Stimulated activated CD4-positive, alpha-beta T cell treated with anti-CD3 and anti-CD28 coated beads, Interleukin-12 subunit alpha, Interleukin-12 subunit beta, amount 100 ng/mL, for 24 hours (primary cell): ENCODE measurements around the gene TPRG1.

Experiments used
- DNase-seq, 2 experiments: peaks; one replicate each; pipeline ENCODE4 v3.0.0-alpha.2; 2020; ENCODE audit warnings: low read depth in 2 of 2

Gene TPRG1

DNA sequence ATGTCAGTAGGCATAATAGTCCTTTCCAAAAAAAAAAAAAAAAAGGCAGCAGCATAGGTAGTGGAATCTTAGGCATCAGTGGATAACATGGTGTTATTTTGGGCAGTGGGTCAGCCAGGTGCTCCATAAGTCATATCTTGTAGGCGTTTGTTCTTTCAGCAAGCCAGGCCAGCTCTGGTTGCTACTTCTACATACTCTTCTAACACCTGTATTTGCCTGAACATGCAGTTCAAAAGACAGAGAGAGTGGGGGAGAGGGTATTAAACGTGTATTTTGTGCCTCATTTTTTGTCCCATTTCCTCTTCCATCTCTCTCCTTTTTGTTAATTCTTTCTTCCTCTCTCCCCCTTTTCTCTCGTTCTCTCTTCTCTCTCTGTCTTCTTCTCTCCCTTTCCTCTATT, 110.4 kb downstream of the TPRG1 start:
- DNase-seq, result no peak

DNA sequence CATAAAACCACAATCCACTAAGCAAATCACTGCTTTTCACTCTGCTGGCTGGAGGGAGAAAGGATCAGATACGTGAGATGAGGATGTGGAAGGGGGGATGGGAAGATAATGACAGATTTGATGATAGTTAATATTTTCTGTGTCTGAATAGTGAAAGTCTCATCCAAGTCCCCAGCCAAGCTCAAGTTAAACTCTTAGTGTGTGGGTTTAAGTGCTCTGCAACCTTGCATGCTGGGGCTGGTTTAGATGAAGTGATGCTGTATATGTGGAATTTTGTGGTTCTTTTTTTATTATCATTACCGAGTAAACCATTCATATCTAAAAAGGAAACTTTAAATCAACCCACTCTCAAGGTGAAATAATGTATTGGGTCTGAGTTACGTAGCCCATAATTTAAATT, 111.0 kb downstream of the TPRG1 start:
- no peak for DNase-seq

DNA sequence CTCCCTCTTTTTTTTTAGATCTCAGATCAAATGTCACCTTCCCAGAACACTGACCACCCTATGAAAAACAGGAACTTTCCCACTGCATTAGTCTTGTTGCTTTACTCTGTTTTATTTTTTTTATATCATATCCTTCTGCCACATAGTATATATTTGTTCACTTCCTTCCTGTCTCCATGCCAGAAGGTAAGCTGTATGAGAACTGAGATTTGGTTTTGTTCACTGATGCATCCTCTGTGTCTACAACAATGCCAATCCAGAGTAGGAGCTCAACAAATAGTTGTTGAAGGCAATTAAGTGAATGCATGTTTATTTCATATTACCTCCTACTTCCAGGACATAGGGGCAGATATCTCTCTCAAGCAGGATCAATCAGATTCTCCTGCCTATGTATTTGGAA, 114.4 kb downstream of the TPRG1 start:
- DNase-seq, result no peak

DNA sequence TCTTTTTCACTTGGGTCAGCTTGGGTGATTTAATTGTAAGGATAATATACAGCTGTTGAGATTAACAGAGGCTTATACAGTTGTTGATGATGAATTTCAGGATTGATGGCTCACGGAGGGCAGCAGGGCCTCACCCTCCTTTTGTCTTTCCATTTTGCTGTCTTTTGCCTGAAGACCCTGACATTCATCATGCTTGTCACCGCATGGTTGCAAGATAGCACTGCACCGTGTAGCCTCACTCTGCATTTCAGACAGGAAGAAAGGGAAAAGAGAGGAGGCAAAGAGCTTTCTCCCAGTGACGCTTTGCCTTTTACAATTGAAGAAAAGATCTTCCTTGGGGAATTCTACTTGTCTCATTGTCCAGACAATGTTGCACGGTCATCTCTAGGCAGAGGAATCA, 115.1 kb downstream of the TPRG1 start:
- no peak for DNase-seq

DNA sequence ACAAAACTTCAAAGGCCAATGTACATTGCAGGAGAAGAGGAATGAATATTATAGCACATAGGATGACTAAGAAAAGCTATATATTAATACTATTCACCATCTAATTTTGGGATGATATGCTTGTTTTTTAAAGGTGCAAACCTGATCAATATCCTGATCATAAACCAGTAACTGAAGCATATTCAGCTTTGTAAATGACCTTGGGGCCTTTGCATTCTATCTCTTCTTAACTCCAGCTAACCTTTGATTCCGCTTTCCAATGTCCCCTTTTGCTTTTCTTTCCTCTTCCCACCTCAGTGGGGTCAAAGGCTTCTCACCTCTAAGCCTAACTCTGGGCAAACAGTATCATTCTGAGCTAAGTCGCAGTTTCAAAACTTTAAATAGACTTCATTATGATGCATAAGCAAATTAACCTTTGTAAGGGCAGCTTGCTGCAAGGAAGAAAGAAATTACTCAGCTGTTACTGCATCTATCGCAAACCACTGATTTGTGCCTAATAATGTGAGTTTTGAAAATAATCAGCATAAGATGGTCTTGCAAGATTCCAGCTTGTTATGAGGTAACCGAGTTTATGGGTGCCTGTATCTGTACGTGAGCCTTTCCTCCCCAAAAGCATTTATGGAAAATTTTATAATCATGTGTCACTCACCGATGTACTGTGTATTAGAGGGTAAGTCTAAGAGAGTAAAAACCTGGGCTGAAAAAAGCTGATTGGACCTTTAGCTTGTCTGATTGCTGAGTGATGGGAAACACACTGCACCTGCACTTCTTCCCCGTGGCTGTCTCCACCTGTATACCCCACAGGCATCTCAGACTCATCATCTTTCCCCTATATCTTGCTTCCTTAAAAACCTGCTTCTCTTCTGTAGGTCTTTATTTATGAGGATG, 116.8 kb downstream of the TPRG1 start:
- DNase-seq, result no peak

DNA sequence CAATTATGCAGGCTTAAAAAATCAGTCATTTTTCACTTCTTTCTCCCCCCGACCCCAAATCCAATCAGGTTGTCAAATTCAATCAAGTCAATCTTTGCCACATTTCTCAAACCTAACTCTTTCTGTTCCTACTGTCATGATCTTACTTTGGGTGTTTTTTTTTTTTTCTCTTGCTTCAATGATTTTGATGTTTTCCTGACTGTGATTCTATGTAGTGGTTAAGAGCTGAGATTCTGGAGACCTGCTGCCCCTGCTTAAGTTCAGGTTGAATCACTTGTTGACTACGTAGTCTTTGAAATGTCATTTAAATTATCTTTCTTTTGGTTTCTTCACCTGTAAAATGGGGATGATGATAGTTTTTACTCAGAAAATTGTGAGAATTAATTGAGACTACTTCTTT, 117.5 kb downstream of the TPRG1 start:
- no peak for DNase-seq

DNA sequence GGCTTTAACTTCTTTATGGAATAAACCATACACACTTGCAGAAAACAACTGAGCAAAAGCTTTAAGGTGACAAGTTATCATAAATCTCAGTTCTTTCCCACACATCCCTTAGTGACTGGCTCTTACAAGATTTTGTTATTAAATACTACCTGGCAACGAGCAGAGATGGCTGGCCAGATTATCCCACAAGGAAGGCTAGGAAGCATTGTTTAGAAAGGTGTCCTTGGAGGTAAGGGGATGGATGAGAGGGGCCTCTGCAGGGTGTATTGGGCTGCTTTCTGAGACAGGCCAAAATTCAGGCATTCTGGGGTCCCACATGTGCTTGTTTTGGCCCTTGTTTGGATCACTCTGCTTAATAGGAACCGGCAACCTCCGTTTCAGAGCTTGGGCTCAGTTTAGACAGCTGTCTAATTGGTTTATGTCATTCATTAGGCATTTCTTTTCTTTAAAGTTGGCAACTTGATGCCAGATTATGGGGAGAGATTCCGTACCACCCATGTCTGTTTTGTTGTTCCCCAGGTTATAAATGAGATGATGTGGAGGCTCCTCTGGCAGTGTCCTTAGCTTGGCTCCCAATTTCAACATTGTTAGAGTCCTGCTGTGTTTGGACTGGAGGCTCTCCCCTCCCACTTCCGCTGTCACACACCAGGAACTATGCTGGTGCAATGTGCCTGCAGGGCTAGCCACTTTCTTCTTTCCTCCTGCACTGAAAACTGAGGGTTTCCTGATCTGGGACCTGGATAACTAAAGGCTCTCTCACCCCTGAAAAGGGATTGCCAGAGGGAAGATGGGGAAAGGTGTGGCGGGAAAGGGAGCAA, 121.1 kb downstream of the TPRG1 start:
- no peak for DNase-seq

DNA sequence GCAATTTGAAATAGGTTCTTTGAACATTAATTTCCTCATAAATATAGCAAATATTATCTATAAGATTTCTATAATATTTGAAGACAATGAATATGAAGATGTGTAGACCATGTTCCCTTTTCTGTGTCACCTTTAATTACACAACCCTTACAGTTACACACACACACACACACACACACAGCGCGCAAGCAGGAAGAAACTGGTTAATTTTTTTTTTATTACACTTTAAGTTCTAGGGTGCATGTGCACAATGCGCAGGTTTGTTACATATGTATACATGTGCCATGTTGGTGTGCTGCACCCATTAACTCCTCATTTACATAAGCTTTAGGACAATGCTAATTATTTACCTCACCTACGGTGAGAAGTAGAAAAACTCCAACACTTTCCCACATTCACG, 122.9 kb downstream of the TPRG1 start:
- DNase-seq, result no peak

DNA sequence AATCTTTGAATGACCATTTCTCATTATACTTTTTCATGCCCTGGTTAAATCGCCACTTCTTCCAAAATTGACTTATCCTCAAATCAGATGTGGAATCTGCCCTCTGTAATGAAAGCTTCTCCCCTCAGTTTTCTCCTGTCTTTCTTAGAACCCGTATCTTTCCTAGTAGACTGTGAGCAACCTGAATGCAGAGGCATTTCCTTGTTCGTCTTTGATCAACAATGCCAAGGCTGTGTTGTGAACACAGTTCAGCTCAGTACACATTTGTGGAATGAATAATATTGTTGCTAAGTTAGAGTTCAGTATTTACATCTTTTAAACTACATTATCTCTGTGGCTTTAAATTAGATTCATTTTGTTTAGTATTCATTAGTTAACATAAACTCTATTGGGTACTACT, 123.3 kb downstream of the TPRG1 start:
- DNase-seq, result no peak

DNA sequence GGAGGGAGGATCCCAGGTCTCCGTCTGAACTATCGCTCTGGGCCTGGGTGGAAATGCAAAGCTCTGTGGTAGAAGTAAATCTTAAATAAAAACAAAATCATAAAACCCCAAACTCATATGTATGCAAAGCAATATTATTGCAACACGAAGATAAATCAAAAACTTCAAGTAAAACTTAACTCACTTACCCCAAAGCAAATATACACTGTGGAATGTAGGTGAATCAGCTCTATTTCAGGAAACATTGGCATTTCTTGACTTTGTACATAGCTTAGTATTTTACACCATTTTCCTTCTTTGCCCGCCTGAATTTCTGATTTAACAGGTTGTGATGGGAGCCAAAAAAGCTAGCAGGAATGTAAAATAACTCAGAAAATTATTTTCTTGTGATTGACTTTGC, 126.2 kb downstream of the TPRG1 start:
- DNase-seq, result no peak

DNA sequence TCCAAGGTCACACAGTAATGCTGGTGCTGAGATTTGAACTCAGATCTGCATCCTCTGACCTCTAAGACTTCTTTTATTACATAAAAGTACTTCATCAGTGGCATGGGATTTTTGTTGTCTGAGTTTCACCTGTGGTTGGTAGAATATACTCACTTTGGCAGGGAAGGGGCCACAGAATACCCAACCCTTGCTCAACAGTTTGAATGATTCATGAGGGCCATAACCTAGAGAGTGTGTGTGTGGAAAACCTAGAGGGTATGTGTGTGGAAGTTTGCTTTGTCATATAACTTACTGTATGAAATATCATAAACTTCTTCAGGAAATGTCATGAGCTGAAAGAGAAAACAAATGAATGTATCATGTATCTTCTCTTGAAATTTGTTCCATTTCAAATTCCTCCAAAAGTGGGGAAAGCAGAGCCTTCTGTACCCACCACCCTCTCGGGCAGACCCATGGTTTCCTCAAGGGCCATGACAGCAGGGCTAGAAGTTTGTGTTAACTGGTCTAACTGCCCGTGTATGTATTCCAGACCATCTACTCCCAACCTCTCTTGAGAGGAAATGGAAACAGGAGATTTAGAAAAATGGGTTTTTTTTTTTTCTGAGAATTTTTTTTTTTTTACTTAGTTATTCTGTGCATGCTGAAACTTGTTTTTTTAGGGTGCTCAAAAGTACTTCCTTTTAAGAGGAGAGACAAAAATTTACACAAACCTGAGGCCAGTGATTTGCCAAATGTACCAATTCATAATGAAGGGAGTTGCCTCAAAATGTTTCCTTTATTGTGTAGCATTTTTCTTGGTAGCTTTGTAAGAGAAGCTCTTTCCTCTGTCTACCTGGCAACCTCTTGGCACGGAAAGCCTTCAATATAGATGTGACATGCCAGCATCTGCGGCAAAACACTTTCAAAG, 127.0 kb downstream of the TPRG1 start:
- no peak for DNase-seq

DNA sequence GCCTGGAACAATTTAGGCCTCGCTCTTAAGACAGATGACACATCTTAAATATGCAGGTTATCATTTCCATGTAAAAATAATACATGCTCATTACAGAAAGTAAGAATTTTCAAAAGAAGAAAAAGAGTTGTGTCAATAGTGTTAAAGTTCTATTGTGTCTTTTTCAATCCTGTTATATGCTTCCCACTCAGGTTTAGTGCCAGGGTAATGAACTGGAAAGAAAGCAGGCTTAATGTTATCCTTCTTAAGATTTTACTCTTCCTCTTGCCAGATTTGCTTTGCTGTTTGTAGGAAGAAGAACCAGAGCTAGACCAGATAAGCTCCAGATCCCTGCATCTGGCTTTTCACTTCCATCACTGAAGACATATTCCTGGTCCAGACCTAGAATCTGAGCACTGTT, 128.6 kb downstream of the TPRG1 start:
- no peak for DNase-seq

DNA sequence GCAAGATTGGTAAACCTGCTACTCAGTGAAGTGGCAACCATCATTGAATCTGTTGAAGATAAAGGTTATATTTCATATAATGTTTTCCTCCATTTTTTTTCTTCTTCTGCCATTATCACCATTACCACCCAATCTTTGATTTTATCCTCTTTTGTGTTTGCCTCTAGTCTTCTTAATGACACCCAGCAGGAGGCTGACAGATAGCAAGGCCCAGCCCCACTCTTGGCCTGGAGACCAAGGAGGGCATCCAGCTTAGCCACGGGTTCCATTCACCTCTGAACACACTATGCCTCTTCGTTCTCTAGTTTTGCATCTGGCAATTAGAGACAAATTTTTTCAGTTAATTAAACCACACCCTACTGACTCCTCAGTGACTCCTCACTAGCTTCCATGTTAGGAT, 129.7 kb downstream of the TPRG1 start:
- no peak for DNase-seq

DNA sequence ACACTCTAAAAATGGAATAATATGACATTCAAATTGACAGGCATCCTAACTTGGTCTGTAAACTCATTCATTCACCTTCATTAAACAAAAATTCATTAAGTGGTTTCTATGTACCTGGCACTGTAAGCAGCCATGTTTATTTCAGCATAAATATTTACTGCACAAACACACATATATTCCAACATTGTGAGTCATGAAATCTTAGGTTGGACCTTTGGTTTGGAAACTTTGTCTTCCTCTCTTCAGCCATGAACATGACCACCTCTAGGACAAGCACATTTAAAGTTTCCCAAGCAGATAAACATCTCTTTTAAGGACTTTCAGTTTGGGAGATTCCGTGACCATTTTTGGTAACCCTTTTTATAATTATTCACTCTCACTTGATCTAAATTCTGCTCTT, 131.8 kb downstream of the TPRG1 start:
- no peak for DNase-seq

DNA sequence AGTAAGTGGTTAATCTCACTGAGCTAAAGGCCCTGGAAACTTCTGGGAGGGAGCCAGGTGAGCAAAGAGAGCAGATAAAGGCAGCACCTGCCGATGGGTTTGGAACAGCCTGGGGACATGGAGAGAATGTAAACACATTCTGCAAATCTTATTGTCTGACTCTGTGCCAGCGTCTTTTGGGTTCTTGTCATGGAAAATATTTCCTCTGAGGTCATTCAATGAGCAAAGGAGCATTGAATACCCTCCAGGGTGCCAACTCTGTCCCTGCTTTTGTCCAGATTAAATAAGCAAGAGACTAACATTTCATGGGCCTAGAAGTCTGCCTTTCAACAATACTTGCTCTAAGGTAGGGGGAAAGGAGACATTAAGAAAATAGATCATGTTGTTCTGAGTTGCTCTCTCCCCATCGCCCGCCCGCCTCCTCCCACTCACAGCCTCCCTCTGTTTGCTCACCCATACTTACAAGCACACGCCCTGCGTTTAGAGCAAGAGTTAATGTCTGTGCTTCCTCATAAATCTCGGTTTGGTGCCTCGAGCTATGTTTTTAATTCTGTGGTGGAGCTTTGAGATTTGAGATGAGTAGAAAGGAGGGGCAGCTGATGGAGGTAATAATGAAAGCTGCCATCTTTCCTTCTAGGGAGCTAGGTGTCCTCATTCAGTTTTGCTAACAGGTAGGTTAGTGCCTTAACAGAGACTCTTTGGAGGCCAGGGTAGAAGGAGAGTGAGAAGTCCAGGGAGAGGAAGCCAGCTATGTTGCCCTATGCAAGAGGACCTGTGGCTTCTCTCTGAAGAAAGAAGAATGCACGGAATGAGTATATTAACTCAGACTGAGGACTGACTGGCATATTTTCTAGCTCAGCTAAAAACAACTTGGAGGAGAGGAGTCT, 132.9 kb downstream of the TPRG1 start:
- no peak for DNase-seq

DNA sequence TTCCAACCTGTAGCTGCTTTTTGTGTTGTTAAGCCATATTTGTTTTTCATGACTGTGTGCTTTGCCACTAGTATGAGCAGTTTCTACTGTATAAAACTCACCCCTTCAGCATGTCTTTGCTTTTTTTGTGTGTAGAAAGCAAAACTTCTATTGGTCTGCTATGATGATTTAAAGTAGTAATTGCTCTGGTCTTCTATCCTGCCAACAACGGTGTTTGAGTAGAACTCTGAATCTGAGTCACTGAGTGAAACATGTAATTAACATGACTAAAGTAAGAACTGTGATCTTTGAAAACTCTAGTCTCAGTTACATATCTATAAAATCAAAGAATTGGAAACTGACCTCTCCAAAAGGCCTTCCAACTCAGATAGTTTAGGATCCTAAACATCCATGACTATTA, 133.6 kb downstream of the TPRG1 start:
- DNase-seq, result no peak

DNA sequence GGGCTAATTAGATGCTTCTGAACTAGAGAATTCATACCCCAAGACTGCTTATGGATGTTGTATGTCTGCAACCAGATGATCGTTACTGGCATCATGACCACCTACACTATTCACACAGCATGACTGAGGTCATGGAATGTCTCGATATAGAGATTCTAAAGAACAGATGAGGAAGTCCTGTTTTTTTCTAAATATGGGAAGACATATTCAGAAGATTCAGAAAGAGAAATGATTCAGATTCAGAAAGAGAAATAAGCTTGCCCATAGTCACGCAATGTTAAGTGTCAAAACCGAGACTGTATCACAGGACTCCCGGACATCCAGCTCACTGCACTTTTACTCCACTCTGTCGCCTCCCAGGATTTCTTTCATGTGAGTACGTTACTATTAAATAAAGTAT, 136.2 kb downstream of the TPRG1 start:
- DNase-seq, result no peak

DNA sequence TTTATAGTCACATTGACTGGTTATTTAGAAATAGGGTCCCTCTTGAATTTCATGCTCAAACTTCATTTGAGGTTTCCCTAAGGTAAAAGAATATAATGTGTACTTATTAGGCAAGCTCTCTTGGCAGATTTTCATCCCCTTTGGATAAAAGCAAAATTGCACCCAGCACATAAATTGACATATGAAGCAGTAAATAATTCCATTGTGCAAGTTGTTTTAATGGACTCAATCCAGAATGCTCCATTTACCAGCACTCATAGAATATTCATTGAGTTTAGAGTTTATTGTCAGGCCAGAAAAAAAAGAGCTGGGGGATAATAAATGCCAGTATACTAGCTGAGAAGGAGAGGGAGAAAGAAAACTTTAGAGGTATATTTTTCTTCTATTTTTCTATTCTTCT, 136.8 kb downstream of the TPRG1 start:
- DNase-seq, result no peak

DNA sequence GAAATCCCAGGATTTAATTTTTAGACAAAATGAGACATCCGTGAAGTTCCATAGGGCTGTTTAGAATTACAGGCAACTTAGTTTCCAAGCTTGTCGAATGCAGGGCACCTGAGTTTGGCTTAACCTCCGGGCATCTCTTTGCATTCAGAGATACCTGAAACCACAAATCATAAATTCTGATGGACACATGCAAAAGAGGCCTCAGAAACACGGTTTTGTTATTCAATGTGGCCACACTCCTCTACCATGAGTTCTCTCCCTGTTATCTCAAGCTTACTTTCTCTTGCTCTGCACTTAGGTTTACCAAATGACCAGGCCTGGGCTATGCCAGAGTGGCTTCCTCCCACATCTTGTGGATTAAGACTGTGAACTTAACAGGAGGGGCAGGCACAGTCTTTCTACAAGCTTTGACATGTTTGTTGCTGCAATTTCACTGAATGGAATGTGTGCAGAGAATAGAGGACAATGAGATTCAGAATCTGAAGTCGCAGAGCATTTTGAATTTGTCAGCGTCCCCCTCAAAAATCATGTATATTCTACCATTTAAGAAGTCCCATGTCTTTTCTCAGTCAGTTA, 137.7 kb downstream of the TPRG1 start:
- DNase-seq, result no peak

DNA sequence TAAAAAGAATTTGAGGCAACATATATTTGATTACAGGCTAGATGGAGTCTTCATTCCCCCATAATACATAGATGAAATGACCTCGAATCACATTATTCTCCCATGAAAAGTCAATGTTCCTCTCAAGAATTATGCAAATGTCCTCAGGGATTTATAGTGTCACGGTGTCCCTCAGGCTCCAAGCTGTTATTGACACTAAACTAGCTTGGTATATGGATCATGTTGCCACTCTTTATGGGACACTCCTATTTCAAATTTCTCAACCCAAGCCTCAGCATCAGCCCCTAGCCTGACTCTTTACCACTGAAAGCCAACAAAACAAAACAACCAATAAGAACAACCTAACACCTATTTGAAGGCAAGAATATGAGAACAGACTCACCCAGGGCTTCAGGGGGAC, 139.8 kb downstream of the TPRG1 start:
- DNase-seq, result no peak

DNA sequence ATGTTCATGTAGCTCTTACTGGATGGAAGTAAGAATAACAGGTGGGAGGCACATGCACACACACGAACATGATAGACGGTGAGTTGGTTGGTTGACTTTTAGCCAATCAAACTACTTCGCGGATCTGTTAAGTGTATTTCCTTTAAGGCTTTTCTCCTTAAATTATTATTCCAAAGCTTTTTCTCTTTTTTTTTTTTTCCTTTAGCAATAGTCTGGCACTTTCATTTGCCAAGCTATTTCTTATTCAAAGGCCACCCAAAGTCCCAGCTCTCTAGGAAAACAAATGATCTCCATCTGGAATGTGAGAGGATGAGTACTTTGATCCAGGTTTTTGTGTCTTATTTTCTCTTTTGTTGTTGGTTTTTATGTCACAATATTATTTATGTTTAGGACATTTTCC, 141.1 kb downstream of the TPRG1 start:
- DNase-seq, result no peak
